Osteocyte (in vitro differentiated cells): Measurements from ENCODE around the gene GDPGP1. TPM values are rescaled to one million over a fixed set of nuclear protein-coding genes. Genes with fewer than 3 reads are reported as not detected.

Experiments
- DNase-seq: peaks from one replicate; pipeline ENCODE4 v3.0.0; 2021; ENCODE audit warnings: mixed read lengths; ENCODE audit not compliant: unreplicated experiment; ENCODE audit errors: extremely low spot score
- H3K27ac Mint-ChIP-seq: one replicate; pipeline ENCODE4 v1.8.0; 2021; ENCODE audit warnings: mild to moderate bottlenecking, mixed read lengths; ENCODE audit not compliant: unreplicated experiment
- H3K27me3 Mint-ChIP-seq: one replicate; pipeline ENCODE4 v1.8.0; 2021; ENCODE audit warnings: mixed read lengths; ENCODE audit not compliant: unreplicated experiment
- H3K36me3 Mint-ChIP-seq: one replicate; pipeline ENCODE4 v1.8.0; 2021; ENCODE audit warnings: mixed read lengths; ENCODE audit not compliant: unreplicated experiment
- H3K4me1 Mint-ChIP-seq: one replicate; pipeline ENCODE4 v1.8.0; 2021; ENCODE audit warnings: mixed read lengths; ENCODE audit not compliant: unreplicated experiment
- H3K4me3 Mint-ChIP-seq: one replicate; pipeline ENCODE4 v1.8.0; 2021; ENCODE audit warnings: mild to moderate bottlenecking, moderate library complexity, mixed read lengths; ENCODE audit not compliant: unreplicated experiment
- H3K9me3 Mint-ChIP-seq: one replicate; pipeline ENCODE4 v1.8.0; 2021; ENCODE audit warnings: mixed read lengths; ENCODE audit not compliant: unreplicated experiment
- total RNA-seq: library from RNA; stranded (reverse); gene quantifications from 2 replicates; pipeline ENCODE4 v1.2.1, GENCODE V29; 2021
- TF ChIP-seq, protein P1 (sequence below): fragments of 200-600 bp; sonication (generic); IDR thresholded peaks from 2 replicates; pipeline ENCODE4 v1.5.0; 2021; ENCODE audit warnings: antibody characterized with exemption, mild to moderate bottlenecking, moderate library complexity

The GDPGP1 gene
- total RNA-seq, 1 donor from 2014 or later = 6.6 TPM

DNA sequence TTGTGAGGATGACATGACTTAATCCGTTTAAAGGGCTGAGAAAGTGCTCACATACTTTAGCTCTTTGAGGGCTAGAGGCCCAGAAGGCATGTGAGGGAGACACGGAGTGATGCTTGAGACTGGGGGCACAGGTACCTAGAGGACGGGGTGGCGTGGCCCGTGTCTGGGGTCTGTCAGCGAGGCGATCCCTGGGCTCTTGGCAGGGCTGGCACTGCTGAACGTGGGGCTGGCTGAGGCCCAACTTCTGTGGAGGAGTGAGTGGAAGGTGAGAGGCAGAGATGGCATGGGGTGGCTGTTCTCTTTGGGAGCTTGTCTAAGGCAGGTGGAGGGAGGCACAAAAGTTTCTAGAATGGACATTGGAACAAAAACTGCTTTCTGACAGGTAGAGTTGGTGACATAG lies 23.4 kb upstream of the GDPGP1 start:
- peaks cover 15% of the 10 kb centered on the region for H3K36me3 Mint-ChIP-seq

DNA sequence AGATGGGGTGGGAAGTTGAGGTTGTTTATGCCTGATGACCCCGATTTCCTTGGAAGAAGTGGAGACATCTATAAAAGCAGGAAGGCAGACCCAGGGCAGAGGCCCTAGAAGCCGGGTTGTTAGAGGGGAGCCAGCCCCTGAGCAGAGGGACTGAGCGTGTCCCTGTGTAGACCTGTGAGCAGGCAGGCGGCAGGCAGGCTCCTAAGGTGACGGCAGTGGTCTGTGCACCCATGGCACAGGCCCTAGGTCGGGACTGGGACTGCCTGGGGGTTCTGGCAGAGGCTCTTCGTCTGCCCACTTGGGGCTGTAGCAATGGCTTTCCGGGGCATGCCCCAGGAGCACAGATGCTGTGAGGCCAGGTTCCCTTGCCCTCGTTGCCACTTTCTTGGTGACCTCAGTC lies 23.0 kb upstream of the GDPGP1 start:
- no peak overlapping the region for H3K4me3 Mint-ChIP-seq
- H3K27me3 Mint-ChIP-seq = no peaks in the 10 kb centered on the region
- H3K4me1 Mint-ChIP-seq = peaks cover 28% of the 10 kb centered on the region
- H3K27ac Mint-ChIP-seq = peak overlapping the region; percentile 52
- DNase-seq = no peak
- TF ChIP-seq, protein P1, sequence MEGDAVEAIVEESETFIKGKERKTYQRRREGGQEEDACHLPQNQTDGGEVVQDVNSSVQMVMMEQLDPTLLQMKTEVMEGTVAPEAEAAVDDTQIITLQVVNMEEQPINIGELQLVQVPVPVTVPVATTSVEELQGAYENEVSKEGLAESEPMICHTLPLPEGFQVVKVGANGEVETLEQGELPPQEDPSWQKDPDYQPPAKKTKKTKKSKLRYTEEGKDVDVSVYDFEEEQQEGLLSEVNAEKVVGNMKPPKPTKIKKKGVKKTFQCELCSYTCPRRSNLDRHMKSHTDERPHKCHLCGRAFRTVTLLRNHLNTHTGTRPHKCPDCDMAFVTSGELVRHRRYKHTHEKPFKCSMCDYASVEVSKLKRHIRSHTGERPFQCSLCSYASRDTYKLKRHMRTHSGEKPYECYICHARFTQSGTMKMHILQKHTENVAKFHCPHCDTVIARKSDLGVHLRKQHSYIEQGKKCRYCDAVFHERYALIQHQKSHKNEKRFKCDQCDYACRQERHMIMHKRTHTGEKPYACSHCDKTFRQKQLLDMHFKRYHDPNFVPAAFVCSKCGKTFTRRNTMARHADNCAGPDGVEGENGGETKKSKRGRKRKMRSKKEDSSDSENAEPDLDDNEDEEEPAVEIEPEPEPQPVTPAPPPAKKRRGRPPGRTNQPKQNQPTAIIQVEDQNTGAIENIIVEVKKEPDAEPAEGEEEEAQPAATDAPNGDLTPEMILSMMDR = no peak
- peaks cover 14% of the 10 kb centered on the region for H3K36me3 Mint-ChIP-seq
- H3K9me3 Mint-ChIP-seq = no peaks in the 10 kb centered on the region

More for the DNA sequence above, 23.4 kb upstream of the GDPGP1 start:
- no peak for DNase-seq
- Mint-ChIP-seq H3K9me3 (no peaks in the 10 kb centered on the region), H3K27me3 (no peaks in the 10 kb centered on the region), H3K4me3 (no peak overlapping the region), H3K27ac (peak overlapping the region; percentile 25), H3K4me1 (peaks cover 28% of the 10 kb centered on the region)
- TF ChIP-seq, protein P1 = no peak

DNA sequence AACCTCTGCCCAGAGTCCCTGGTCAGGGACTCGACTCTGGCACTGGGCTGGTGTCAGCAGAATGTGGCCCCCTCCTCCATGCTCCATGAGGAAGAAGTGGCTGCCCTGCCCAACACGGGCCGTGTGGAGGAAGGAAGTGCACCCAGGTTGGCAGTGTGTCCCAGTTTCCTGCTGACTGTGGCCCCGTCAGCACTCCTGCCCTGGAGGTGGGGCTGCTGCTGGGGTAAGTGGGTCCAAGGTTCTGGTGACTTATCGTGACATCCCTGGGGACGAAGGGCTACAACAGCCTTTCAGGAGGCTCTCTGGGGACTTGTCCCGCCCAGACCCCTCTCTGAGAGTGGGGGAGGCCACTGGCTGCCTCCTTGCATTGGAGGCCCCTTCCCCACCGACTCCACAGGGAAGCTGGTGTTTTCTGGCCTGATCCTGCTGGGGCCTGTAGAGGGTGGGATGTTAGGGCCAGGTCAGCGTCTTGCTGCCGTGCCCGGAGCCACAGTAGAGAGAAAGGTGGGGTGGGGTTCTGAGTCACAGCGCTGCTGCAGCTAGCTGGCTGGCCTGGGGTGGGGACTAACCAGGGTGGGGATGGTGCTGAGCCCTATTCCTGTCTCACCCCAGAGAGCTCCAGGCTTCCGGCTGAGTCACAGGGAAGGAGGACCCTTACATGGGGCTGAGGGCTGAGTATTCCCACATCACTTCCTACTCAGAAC lies 22.4 kb upstream of the GDPGP1 start:
- H3K27me3 Mint-ChIP-seq = no peaks in the 10 kb centered on the region
- peaks cover 28% of the 10 kb centered on the region for H3K4me1 Mint-ChIP-seq
- no peaks in the 10 kb centered on the region for H3K9me3 Mint-ChIP-seq
- H3K27ac Mint-ChIP-seq = peak overlapping the region; percentile 52
- H3K4me3 Mint-ChIP-seq = no peak overlapping the region
- no peak for DNase-seq
- H3K36me3 Mint-ChIP-seq = peaks cover 12% of the 10 kb centered on the region
- TF ChIP-seq, protein P1 = no peak

DNA sequence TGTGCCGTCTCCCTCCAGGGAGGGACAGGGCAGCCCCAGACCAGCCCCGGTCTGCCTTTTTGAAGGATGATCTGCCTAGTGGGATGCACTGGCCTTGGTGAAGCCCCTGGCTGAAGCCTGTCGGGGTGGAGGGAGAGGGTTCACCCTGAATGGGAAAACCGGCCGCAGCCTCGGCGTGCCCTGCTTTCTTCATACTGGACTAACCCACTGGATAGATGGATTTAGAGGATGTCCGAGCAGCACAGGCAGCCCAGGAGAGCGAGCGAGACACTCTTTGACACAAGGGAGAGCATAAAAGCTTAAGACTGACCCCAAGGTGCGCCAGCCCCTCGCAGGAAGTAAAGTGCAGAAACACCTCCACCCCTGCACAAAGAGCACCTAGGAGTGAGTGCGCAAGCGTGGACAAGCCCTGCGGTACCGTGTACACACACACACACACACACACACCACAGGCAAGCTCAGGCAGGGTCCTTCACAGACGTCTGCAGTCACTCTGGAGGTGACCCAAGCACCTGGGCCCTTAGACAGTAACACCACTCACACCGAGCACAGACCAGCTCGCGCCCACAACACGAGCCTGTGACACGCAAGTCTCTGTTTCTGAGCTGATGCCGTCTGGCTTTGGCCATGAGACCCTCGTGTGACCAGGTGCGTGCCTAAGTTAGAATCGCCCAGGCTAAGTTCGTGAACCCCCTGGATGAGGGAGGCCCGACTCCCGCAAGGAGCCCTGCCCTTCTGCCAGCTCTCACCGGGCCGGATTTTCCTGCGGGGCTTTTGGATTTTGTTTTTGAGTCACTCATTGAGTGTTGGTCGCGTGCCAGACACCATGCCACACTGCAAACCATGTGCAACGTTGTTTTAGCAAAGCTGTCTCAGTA lies 21.5 kb upstream of the GDPGP1 start:
- peaks cover 28% of the 10 kb centered on the region for H3K4me1 Mint-ChIP-seq
- TF ChIP-seq, protein P1 = no peak
- H3K9me3 Mint-ChIP-seq = no peaks in the 10 kb centered on the region
- peaks cover 8% of the 10 kb centered on the region for H3K36me3 Mint-ChIP-seq
- no peak for DNase-seq
- peak overlapping the region; percentile 71 for H3K27ac Mint-ChIP-seq
- H3K4me3 Mint-ChIP-seq = no peak overlapping the region
- no peaks in the 10 kb centered on the region for H3K27me3 Mint-ChIP-seq
